Tibial nerve (tissue), 3 donors: ENCODE measurements around the gene GPR108.

ENCODE experiments used
- EP300 ChIP-seq, 2 donors: sonication (generic); formaldehyde crosslinking; IDR thresholded peaks; one replicate each; pipeline ENCODE4 v1.6.1; 2017; ENCODE audit warnings: antibody characterized with exemption in 2 of 2, mild to moderate bottlenecking in 1 of 2
- POLR2A ChIP-seq, 2 donors: fragments of 450-650 bp; IDR thresholded peaks; one replicate each; pipeline ENCODE4 v1.6.1; 2017; ENCODE audit warnings: antibody characterized with exemption in 2 of 2, mild to moderate bottlenecking in 2 of 2, moderate library complexity in 2 of 2

DNA sequence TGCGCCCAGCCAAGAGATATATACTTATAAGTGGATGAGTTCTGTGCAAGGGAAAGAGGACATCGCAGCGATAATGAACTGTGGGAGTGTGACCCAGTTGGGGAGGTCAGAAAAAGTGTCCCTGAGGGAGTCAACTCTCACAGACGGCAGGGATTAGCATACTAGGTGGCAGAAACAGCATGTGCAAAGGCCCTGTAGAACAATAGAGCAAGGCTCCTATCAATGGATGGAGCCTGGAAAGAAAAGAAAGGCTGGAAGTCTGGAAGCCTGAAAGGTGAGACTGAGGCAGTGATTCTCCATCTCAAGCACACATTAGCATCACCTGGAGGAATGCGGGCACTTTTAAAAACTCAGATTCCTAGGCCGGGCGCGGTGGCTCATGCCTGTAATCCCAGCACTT is 46.0 kb downstream of the GPR108 start:
- TF ChIP-seq POLR2A (IDR thresholded peaks at IDR 0.05) (no peak), EP300 (IDR thresholded peaks at IDR 0.05) (no peak)
